ENCODE results near the gene NME7.
A peak's percentile ranks its signal among the peaks of the same experiment; 100 is the strongest.
"Not testable (repeated sequence)": the region's sequence is repeated elsewhere in the genome, so short reads cannot be mapped to it uniquely, and the experiment has no call there.

Gene NME7

GRCh38 chr1:169340882-169341281 lies 26.7 kb downstream of the NME7 start:
- no peak for DNase-seq (ENCODE audit: low read depth)

- DNase-seq (ENCODE audit: low read depth), result no peak
These were observed 27.8 kb downstream of the NME7 start for GRCh38 chr1:169339773-169340172.

- no peak for DNase-seq (ENCODE audit: low read depth)
These were observed 29.0 kb downstream of the NME7 start for GRCh38 chr1:169338617-169339016.

- not testable (repeated sequence) for DNase-seq (ENCODE audit: low read depth)
These were observed 30.5 kb downstream of the NME7 start for GRCh38 chr1:169336947-169337715.

GRCh38 chr1:169334727-169335126 lies 32.9 kb downstream of the NME7 start:
- DNase-seq (ENCODE audit: low read depth), result not testable (repeated sequence)

GRCh38 chr1:169330927-169331326 lies 36.7 kb downstream of the NME7 start:
- DNase-seq (ENCODE audit: low read depth), result no peak

- no peak for DNase-seq (ENCODE audit: low read depth)
These were observed 38.2 kb downstream of the NME7 start for GRCh38 chr1:169329383-169329782.

GRCh38 chr1:169327875-169328274 lies 39.7 kb downstream of the NME7 start:
- DNase-seq (ENCODE audit: low read depth), result no peak

GRCh38 chr1:169326956-169327268 lies 40.7 kb downstream of the NME7 start:
- DNase-seq (ENCODE audit: low read depth), result no peak

- no peak for DNase-seq (ENCODE audit: low read depth)
These were observed 41.2 kb downstream of the NME7 start for GRCh38 chr1:169326261-169326955.

GRCh38 chr1:169325117-169325516 lies 42.5 kb downstream of the NME7 start:
- no peak for DNase-seq (ENCODE audit: low read depth)

GRCh38 chr1:169322138-169322537 lies 45.5 kb downstream of the NME7 start:
- DNase-seq (ENCODE audit: low read depth), result no peak

GRCh38 chr1:169321539-169321938 lies 46.1 kb downstream of the NME7 start:
- DNase-seq (ENCODE audit: low read depth), result no peak

GRCh38 chr1:169318536-169319244 lies 48.9 kb downstream of the NME7 start:
- DNase-seq (ENCODE audit: low read depth), result no peak

- no peak for DNase-seq (ENCODE audit: low read depth)
These were observed 51.0 kb downstream of the NME7 start for GRCh38 chr1:169316556-169316955.

GRCh38 chr1:169312084-169312954 lies 55.3 kb downstream of the NME7 start:
- DNase-seq (ENCODE audit: low read depth), result peak; percentile 27

- no peak for DNase-seq (ENCODE audit: low read depth)
These were observed 58.1 kb downstream of the NME7 start for GRCh38 chr1:169309178-169310166.

- no peak for DNase-seq (ENCODE audit: low read depth)
These were observed 59.1 kb downstream of the NME7 start for GRCh38 chr1:169308313-169309039.

GRCh38 chr1:169307176-169307575 lies 60.4 kb downstream of the NME7 start:
- DNase-seq (ENCODE audit: low read depth), result no peak

- no peak for DNase-seq (ENCODE audit: low read depth)
These were observed 61.6 kb downstream of the NME7 start for GRCh38 chr1:169305948-169306347.
